DMS53 treated with DMSO at 0.1 percent for 48 hours (cell line): ENCODE results near the gene TBC1D28.
"Not testable (repeated sequence)": the region's sequence is repeated elsewhere in the genome, so short reads cannot be mapped to it uniquely, and the experiment has no call there.

Experiments
- DNase-seq: peaks from one replicate; lab custom pipeline; 2025; ENCODE audit not compliant: unreplicated experiment; lab: John Stamatoyannopoulos, UW

TBC1D28 gene

DNA sequence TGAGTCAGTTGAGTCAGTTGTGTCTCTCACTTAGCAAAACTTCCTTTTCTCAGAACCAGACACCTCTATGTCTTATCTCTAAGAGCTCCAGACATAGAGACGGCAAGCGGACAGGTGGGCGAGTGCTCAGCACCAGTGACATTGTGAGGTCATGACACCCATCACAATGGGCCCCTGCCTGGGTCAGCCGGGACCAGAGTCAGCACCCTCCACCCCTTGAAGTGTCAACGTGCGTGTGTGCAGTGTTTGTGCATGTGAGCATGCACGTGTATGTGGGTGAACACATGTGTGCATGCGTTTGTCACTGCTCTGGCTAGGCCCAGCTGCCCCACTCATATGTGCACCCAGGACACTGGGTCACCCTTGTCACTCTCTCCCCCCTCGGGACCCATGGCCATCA lies at the start of gene TBC1D28:
Gene TBC1D28 (minus strand): TSS at position 101 of the 400 bp plus-strand sequence. CDS start 3,039 bp downstream, outside the sequence.
- DNase-seq = not testable (repeated sequence)

GRCh38 chr17:18682668-18683067 lies 38.5 kb upstream of the TBC1D28 start:
- not testable (repeated sequence) for DNase-seq

DNA sequence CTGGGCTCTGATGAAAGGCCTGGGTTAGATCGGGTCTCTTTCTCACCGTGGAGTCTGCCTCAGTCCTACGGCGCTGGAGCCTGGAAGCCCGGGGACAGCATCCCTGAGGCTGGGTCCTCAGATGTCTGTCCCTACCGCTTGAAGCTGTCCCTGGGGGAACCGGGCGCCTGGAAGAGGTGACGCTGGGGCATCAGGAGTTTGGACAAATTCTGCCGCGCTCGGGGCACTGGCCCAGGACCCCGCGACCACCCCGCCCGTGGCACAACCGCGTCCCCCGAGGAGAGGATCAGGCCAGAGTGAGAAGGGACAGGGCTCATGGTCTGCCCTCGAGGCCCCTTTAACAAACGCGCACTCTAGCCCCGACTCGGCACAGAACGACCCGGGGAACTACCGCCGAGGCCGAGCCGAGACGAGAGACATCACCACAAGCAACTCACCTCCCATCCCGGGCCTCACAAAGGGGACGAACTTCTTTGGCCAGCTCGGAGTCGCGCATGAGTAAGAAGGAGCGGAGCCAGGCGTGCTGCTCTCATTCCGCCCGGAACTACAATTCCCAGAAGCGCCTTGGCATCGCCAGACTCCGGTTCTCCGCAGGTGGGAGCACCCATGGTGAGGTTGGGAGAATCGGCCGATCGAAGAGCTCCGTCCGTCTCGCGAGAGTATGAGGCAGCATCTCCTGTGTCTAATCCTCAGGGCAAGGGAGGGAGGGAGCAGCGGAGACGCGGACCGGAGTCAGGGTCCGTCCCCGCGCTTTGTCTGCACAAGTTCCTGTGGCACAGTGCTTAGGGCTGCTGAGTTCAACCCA lies 37.8 kb upstream of the TBC1D28 start, which contains the start of gene FOXO3B:
Gene FOXO3B (minus strand): TSS at position 548 of the 805 bp plus-strand sequence. CDS start 663 bp downstream, outside the sequence.
- DNase-seq = peak; percentile 63

- not testable (repeated sequence) for DNase-seq
Observed at GRCh38 chr17:18677381-18677780, 33.2 kb upstream of the TBC1D28 start.

GRCh38 chr17:18676928-18677327 lies 32.7 kb upstream of the TBC1D28 start:
- DNase-seq = not testable (repeated sequence)

DNA sequence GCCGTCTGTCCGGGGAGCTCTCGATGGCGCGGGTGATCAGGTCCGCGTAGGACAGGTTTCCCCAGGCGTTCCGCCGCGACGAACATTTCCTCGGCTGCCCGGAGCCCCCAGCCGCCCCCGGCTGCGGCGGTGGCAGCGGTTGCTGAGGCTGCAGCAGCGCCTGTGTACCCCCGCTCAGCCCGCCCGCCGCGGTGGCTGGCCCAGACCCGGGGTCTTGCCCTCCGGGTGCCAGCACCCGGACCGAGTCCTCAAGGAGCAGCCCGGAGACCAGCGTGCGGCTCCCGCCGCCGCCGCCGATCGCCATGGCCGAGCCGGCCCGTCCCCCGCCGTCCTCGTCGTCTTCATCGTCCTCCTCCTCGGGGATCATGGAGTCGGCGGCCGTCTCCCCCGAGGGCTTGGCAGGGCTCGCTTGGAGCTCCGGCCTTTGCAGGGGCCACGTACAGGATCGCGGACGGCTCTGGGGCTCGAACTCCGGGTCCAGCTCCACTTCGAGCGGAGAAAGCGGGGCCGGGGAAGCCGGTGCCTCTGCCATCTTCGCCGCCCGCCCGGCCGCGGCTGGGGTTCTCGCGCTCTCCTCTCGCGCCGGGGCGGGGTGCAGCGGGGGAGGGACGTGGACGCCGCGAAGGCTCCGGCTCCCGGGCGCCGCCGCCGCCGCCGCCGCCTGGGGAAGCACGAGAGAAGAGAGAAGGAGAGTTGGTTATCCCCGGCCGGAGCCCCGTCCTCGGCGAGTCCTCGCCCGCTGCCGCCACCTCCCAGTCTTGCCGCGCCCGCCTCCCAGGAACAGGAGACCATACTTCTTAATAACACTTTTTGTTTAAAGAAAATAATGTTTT lies 28.4 kb upstream of the TBC1D28 start:
- not testable (repeated sequence) for DNase-seq

GRCh38 chr17:18668625-18669024 lies 24.4 kb upstream of the TBC1D28 start:
- DNase-seq = not testable (repeated sequence)

- not testable (repeated sequence) for DNase-seq
Observed at GRCh38 chr17:18667535-18667934, 23.3 kb upstream of the TBC1D28 start.

DNA sequence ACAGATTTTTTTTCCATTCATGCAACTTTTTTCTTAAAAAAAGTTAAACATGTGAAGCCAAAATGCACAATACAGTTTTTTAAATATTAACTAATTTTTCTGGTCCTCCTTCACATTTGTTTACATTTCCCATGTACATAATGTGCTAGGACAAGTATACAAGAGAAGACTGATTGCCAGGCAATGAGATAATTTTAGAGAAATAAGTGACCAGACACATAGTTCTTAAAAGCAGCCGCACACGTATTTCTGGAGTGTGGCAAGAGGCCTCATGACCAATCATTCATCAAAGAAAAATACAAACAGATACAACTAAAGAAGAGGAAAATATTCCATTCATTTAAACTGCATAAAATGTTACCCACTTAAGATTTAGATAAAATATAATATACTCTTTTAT lies 22.1 kb upstream of the TBC1D28 start:
- DNase-seq = not testable (repeated sequence)

DNA sequence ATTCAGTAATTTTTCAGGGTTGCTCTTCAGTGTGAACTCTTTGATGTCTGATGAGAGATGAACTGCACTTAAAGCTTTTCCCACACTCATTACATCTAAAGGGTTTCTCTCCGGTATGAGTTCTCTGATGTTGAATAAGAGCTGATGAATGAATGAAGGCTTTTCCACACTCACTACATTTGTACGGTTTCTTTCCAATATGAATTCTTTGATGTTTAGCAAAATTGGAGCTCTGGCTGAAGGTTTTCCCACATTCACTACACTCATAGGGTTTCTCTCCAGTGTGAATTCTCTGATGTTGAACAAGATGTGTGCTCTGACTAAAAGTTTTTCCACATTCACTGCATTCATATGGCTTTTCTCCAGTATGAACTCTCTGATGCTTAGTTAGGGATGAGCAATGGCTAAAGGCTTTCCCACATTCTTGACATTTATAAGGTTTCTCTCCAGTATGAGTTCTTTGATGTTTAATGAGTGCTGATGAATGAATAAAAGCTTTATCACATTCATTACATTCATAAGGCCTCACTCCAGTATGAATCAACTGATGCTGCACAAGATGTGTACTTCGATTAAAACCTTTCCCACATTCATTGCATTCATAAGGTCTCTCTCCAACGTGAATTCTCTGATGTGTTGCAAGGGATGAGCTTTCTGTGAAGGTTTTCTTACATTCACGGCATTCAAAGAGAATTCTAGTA lies 17.9 kb upstream of the TBC1D28 start:
- DNase-seq = not testable (repeated sequence)

- not testable (repeated sequence) for DNase-seq
Observed at GRCh38 chr17:18650094-18650493, 5.9 kb upstream of the TBC1D28 start.

DNA sequence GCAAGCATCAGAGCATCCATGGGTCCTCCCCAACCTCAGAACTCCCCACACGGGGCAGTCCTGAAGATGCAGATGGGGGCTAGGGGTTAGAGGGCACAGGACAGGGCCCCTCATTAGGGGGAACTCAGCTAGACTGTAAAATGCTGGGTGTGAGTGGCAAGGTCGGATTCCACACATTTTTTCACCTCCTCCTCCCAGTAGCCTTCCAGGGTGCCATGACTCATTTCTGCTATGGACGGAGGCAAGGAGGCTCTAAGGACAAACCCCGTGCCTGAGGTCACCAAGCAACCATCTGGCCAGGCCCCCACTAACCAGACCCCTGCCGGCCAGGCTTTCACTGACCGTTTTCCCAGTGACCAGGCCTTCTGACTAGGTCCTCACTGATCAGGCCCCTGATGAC lies 1.1 kb downstream of the TBC1D28 start:
- DNase-seq = not testable (repeated sequence)

DNA sequence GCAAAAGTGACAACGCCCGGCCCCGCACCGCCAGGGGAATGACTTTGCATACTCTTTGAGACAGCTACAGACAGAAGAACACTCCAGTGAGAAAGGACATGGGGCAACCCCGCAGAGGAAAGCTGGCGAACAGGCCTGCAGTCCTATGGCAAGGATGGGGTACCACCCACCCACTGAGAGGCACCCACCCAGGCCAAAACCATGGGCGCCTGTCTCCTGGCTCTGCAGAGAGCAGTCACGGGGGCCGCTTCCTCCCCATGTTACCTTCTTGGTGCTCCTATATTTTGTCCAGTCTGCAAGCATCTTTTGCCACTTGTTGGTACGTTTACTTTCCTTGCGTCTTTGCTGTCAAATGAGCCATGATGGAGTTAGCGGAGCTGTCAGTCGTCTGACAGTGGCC lies 5.8 kb downstream of the TBC1D28 start:
- not testable (repeated sequence) for DNase-seq

- DNase-seq = not testable (repeated sequence)
Observed at GRCh38 chr17:18636237-18636636, 8.0 kb downstream of the TBC1D28 start.

- not testable (repeated sequence) for DNase-seq
Observed at GRCh38 chr17:18635773-18636172, 8.4 kb downstream of the TBC1D28 start.

GRCh38 chr17:18634550-18635263 lies 9.5 kb downstream of the TBC1D28 start:
- DNase-seq = not testable (repeated sequence)

DNA sequence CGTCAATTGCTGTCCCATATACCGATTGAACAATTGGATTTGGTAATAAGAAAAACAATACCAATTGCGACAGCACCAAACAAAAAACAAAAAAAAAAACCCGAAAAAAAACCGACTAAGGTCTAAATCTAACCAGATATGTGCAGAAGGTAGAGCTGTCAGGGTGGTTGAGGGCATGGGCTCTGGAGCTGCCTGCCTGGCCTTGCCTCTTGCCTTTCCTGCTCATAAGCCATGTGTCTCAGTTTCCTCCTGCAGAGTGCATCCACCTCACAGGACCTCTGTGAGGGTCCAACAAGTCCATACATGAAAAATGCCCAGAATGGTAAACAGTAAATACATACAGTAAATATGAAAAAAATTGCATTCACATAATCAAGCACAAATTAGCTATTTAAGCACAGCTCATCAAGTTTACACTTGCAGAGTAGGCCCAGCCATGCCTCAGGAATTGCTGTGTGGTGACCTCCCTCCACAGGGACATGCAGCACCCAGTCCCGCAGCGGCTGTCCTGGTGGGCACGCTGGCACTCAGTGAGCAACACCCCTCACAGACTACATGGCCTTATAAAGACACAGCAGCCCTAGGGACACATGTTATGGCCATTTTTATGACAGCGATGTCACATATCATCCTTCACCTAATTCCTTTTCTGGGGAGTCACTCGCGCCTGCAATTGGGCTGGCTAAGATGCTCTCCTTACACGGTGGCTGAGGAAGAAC lies 17.9 kb downstream of the TBC1D28 start:
- no peak for DNase-seq

- peak; percentile 41 for DNase-seq
Observed at GRCh38 chr17:18625509-18626104, 18.6 kb downstream of the TBC1D28 start.

DNA sequence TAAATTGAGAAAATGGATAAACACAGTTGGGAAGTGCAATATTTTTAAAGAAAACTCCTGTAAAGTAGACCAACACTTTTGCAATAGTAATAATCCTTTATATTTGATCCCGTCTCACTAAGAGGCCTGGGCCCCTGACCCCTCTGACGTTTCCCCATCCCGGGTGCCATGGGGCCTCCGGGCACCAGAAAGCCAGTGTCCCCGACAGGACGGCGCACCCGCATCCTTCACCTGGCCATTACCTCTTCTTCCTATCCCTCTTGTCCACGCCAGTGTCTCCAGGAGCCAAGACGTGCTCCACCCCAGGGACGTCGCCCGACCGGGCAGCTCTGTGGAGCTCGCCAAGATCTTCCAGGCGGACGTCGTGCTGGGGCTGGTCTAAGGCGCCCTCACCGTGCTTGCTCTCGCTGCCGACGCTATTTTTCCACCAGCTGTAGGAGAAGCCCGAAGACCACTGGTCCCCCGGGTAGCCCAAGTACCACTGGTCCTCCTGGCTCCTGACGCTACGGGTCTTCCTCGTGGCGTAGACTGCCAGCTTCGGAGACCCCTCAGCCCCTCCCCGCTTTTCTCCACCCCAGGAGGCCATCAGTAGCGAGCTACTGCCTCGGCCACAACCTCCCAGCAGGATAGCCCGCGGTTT lies 19.2 kb downstream of the TBC1D28 start:
- DNase-seq = not testable (repeated sequence)
